ENCODE data around the gene ADH1B.
"Not testable (repeated sequence)": the region's sequence is repeated elsewhere in the genome, so short reads cannot be mapped to it uniquely, and the experiment has no call there.

The ADH1B gene

DNA sequence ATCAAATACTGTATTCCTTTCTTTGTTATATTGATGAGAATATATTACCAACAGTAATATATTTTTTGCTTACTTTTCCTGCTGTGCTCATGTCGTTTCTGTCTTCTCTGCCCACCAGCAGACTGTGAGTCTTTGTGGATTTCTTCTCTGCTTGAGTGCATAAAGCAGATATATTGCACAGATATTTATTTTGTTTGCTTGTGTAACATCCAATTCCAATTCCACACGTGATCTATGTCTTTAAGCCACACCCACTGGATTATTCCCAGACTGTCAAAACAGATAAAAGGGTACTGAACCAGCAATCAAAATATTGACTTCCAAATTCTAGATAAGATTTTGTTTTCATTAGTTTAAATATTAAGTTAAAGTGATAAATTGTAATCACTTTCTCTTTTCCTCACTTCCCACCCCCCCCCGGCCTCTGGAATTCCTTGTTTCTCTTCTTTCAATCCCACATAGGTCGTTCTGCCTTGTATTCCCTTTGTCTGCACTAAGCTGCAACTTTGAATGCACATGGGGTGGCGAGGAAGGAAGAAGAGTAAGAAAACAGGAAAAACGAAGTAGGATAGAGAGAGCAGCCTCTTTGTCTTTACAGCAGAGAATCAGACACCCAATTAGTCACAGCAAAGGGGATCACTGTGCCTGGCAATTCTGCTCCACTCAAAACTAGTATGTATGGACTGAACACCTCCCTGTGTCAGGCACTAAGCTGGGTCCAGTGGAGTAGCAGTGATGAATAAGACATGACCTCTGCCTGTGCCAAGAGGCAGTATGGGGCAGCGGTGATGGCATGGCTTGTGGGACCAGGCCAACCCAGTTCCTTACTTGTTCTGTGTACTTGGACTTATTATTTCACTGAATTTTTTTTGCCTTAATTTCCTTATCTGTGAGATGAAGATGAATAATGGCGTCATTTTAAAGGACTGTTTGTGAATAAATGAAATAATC, at the start of gene ADH1B:
Gene ADH1B (minus strand): TSS at position 161 of the 951 bp plus-strand sequence. CDS start 70 bp downstream, at position 91.
- H3K4me1 ChIP-seq = peaks cover 0 to 86% (median 19%) of the 10 kb centered on the region in 4 donors
- TF ChIP-seq, protein P1, sequence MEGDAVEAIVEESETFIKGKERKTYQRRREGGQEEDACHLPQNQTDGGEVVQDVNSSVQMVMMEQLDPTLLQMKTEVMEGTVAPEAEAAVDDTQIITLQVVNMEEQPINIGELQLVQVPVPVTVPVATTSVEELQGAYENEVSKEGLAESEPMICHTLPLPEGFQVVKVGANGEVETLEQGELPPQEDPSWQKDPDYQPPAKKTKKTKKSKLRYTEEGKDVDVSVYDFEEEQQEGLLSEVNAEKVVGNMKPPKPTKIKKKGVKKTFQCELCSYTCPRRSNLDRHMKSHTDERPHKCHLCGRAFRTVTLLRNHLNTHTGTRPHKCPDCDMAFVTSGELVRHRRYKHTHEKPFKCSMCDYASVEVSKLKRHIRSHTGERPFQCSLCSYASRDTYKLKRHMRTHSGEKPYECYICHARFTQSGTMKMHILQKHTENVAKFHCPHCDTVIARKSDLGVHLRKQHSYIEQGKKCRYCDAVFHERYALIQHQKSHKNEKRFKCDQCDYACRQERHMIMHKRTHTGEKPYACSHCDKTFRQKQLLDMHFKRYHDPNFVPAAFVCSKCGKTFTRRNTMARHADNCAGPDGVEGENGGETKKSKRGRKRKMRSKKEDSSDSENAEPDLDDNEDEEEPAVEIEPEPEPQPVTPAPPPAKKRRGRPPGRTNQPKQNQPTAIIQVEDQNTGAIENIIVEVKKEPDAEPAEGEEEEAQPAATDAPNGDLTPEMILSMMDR (IDR thresholded peaks at IDR 0.05) = no peak
- DNase-seq = peak in 1 of 2 donors; percentile 69
- H3K9me3 ChIP-seq = no peaks in the 10 kb centered on the region
- H3K4me3 ChIP-seq = peak within 1 kb of the TSS; percentile 43 to 50
- H3K27ac ChIP-seq = peak within 1 kb of the TSS; percentile 78 to 79
- peaks cover 0 to 23% (median 20%) of the 10 kb centered on the region in 3 donors for H3K36me3 ChIP-seq
- intact Hi-C loops (cut with DNase I; ENCODE audit: low total_unique reads) = loop anchor here (10.0 kb wide), 1 partner anchor 63 kb away; no protein-coding TSS in a partner anchor
- H3K27me3 ChIP-seq = no peaks in the 10 kb centered on the region

DNA sequence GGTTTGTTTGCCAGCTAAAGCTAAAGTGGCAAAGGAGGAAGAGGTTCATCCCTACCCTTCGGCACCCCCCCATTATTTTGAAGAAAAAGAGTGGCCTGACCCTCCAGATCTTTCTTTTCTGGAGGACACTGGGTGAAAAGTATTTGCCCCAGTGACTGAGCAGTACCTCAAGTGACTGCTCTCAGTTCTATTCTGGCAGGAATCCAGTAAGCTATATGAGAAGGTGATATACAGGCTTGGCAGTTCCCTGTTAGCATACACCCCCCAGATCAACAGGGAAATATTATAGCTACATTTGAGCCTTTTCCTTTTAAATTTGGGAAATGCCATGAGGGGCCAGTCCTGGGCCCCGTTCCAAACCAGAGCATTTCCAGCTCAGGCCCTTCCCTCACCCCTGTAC, 46.6 kb upstream of the ADH1B start:
- H3K27ac ChIP-seq; intact Hi-C loops (cut with DNase I; ENCODE audit: low total_unique reads); H3K27me3 ChIP-seq; H3K4me3 ChIP-seq; H3K36me3 ChIP-seq; H3K9me3 ChIP-seq; H3K4me1 ChIP-seq; DNase-seq: not testable (repeated sequence)

DNA sequence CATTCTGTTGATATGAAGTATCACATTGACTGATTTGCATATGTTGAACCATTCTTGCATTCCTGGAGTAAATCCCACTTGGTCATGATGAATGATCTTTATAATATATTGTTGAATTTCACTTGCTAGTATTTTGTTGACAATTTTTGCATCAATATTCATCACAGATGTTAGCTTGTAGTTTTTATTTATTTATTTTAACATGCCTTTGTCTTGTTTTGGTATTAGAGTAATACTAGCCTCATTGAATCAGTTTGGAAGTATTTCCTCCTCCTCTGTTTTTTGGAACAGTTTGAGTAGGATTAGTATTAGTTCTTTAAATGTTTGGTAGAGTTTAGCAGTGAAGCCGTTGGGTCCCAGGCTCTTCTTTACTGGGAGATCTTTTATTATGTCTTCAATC, 45.3 kb upstream of the ADH1B start:
- peaks cover 0 to 8% (median 0%) of the 10 kb centered on the region in 3 donors for H3K9me3 ChIP-seq
- H3K27me3 ChIP-seq = no peaks in the 10 kb centered on the region
- intact Hi-C loops (cut with DNase I; ENCODE audit: low total_unique reads) = no loop called here
- H3K4me1 ChIP-seq = peaks cover 0 to 23% (median 8%) of the 10 kb centered on the region in 4 donors
- TF ChIP-seq, protein P1 (IDR thresholded peaks at IDR 0.05) = no peak
- H3K4me3 ChIP-seq = no peak overlapping the region
- no peak for DNase-seq
- no peak overlapping the region for H3K27ac ChIP-seq
- H3K36me3 ChIP-seq = no peaks in the 10 kb centered on the region

DNA sequence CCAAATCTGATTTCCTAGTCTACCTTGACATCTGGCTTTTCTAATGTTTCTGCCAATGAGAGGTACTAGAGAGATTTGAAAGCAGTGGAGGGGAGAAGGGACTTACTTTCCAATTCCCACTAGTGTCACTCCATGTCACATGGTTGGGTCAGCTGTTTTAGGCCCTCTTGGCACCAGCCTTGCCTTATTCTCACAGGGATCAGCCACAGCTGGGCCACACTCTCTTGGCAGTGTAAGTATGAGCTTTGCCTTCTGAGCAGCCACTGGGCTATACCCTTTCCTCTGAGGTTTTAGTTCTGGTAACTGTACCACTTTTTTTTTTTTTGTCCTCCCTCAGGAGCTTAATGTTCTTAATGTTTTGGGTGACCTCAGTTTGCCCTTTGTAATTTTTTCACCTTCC, 41.6 kb upstream of the ADH1B start:
- no peak overlapping the region for H3K4me3 ChIP-seq
- H3K27ac ChIP-seq = peak overlapping the region; percentile 47 to 69
- peak in 1 of 2 donors; percentile 70 for DNase-seq
- intact Hi-C loops (cut with DNase I; ENCODE audit: low total_unique reads) = no loop called here
- TF ChIP-seq, protein P1 (IDR thresholded peaks at IDR 0.05) = no peak
- peaks cover 0 to 8% (median 0%) of the 10 kb centered on the region in 3 donors for H3K9me3 ChIP-seq
- peaks cover 0 to 40% (median 15%) of the 10 kb centered on the region in 4 donors for H3K4me1 ChIP-seq
- no peaks in the 10 kb centered on the region for H3K36me3 ChIP-seq
- H3K27me3 ChIP-seq = no peaks in the 10 kb centered on the region

DNA sequence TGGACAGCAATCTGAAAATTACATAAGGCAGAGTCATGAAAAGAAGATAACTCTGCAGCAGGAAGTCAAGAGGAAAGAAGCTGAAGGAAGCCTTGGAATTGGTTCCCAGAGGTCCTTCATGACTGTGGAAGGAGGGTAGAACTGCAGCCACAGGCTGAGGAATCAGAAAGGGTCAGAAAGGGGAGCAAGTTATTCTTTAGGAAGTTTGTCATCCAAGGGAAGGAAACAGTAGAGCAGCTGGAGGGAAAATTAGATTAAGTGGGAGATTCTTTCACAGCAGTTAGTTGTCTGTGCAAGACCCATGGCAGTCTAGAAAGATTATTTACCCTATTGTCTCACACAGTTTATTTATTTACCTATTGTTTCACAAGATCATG, 40.7 kb upstream of the ADH1B start:
- Histone ChIP-seq H3K9me3 (peaks cover 0 to 8% (median 0%) of the 10 kb centered on the region in 3 donors), H3K36me3 (no peaks in the 10 kb centered on the region), H3K27ac (peak overlapping the region; percentile 47 to 69), H3K4me3 (no peak overlapping the region), H3K4me1 (peaks cover 0 to 42% (median 16%) of the 10 kb centered on the region in 4 donors), H3K27me3 (no peaks in the 10 kb centered on the region)
- DNase-seq = no peak
- intact Hi-C loops (cut with DNase I; ENCODE audit: low total_unique reads) = no loop called here
- TF ChIP-seq, protein P1 (IDR thresholded peaks at IDR 0.05) = no peak

All from tibial artery (tissue), 4 donors.